ENCODE data around the gene TMEM187.
"Not testable (repeated sequence)": the region's sequence is repeated elsewhere in the genome, so short reads cannot be mapped to it uniquely, and the experiment has no call there.

The TMEM187 gene

GRCh38 chrX:153971450-153972367 is 845 bp upstream of the TMEM187 start, which contains the start of gene HCFC1:
Gene HCFC1, minus strand, starts transcription at chrX:153971818. Its CDS starts 978 bp downstream, at chrX:153970840.
- peak; percentile 93 for DNase-seq (ENCODE audit: low spot score)

GRCh38 chrX:153973127-153974002 is 811 bp downstream of the TMEM187 start:
- no peak for DNase-seq (ENCODE audit: low spot score)

GRCh38 chrX:153974003-153974725 is 1.6 kb downstream of the TMEM187 start:
- DNase-seq (ENCODE audit: low spot score): no peak

GRCh38 chrX:153974726-153975286 is 2.3 kb downstream of the TMEM187 start:
- DNase-seq (ENCODE audit: low spot score): no peak

- DNase-seq (ENCODE audit: low spot score): not testable (repeated sequence)
Measured at GRCh38 chrX:153980394-153980793, 7.8 kb downstream of the TMEM187 start.

- DNase-seq (ENCODE audit: low spot score): no peak
Measured at GRCh38 chrX:153981231-153981630, 8.7 kb downstream of the TMEM187 start.

- DNase-seq (ENCODE audit: low spot score): no peak
Measured at GRCh38 chrX:153981771-153982533, 9.4 kb downstream of the TMEM187 start.

- DNase-seq (ENCODE audit: low spot score): no peak
Measured at GRCh38 chrX:153983321-153983801, 10.8 kb downstream of the TMEM187 start.

- DNase-seq (ENCODE audit: low spot score): no peak
Measured at GRCh38 chrX:153984351-153985178, 12.0 kb downstream of the TMEM187 start.

- DNase-seq (ENCODE audit: low spot score): no peak
Measured at GRCh38 chrX:153988493-153988892, 15.9 kb downstream of the TMEM187 start.

- no peak for DNase-seq (ENCODE audit: low spot score)
Measured at GRCh38 chrX:153989973-153990655, 17.6 kb downstream of the TMEM187 start.

GRCh38 chrX:153991013-153991580 is 18.5 kb downstream of the TMEM187 start:
- DNase-seq (ENCODE audit: low spot score): no peak

- DNase-seq (ENCODE audit: low spot score): no peak
Measured at GRCh38 chrX:153992180-153992579, 19.6 kb downstream of the TMEM187 start.

GRCh38 chrX:153993079-153993478 is 20.5 kb downstream of the TMEM187 start:
- no peak for DNase-seq (ENCODE audit: low spot score)

GRCh38 chrX:153993978-153994377 is 21.4 kb downstream of the TMEM187 start:
- no peak for DNase-seq (ENCODE audit: low spot score)

- DNase-seq (ENCODE audit: low spot score): not testable (repeated sequence)
Measured at GRCh38 chrX:153994398-153994797, 21.8 kb downstream of the TMEM187 start.

GRCh38 chrX:153995504-153995903 is 22.9 kb downstream of the TMEM187 start:
- no peak for DNase-seq (ENCODE audit: low spot score)

- no peak for DNase-seq (ENCODE audit: low spot score)
Measured at GRCh38 chrX:153999359-154000037, 26.9 kb downstream of the TMEM187 start.

Measured in hepatic stellate cell (primary cell).